Kidney tubule cell (primary cell): ENCODE data around the gene ZNF469.
A peak's percentile ranks its signal among the peaks of the same experiment; 100 is the strongest.

ENCODE experiments used
- DNase-seq: peaks from one replicate; pipeline ENCODE4 v3.0.0-alpha.2; 2018; ENCODE audit warnings: low spot score

ZNF469 gene, protein sequence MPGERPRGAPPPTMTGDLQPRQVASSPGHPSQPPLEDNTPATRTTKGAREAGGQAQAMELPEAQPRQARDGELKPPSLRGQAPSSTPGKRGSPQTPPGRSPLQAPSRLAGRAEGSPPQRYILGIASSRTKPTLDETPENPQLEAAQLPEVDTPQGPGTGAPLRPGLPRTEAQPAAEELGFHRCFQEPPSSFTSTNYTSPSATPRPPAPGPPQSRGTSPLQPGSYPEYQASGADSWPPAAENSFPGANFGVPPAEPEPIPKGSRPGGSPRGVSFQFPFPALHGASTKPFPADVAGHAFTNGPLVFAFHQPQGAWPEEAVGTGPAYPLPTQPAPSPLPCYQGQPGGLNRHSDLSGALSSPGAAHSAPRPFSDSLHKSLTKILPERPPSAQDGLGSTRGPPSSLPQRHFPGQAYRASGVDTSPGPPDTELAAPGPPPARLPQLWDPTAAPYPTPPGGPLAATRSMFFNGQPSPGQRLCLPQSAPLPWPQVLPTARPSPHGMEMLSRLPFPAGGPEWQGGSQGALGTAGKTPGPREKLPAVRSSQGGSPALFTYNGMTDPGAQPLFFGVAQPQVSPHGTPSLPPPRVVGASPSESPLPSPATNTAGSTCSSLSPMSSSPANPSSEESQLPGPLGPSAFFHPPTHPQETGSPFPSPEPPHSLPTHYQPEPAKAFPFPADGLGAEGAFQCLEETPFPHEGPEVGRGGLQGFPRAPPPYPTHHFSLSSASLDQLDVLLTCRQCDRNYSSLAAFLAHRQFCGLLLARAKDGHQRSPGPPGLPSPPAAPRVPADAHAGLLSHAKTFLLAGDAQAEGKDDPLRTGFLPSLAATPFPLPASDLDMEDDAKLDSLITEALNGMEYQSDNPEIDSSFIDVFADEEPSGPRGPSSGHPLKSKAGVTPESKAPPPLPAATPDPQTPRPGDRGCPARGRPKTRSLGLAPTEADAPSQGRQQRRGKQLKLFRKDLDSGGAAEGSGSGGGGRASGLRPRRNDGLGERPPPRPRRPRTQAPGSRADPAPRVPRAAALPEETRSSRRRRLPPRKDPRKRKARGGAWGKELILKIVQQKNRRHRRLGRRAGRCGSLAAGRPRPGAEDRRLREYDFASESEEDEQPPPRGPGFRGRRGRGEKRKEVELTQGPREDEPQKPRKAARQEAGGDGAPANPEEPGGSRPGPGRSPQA (N-terminal part only)

DNA sequence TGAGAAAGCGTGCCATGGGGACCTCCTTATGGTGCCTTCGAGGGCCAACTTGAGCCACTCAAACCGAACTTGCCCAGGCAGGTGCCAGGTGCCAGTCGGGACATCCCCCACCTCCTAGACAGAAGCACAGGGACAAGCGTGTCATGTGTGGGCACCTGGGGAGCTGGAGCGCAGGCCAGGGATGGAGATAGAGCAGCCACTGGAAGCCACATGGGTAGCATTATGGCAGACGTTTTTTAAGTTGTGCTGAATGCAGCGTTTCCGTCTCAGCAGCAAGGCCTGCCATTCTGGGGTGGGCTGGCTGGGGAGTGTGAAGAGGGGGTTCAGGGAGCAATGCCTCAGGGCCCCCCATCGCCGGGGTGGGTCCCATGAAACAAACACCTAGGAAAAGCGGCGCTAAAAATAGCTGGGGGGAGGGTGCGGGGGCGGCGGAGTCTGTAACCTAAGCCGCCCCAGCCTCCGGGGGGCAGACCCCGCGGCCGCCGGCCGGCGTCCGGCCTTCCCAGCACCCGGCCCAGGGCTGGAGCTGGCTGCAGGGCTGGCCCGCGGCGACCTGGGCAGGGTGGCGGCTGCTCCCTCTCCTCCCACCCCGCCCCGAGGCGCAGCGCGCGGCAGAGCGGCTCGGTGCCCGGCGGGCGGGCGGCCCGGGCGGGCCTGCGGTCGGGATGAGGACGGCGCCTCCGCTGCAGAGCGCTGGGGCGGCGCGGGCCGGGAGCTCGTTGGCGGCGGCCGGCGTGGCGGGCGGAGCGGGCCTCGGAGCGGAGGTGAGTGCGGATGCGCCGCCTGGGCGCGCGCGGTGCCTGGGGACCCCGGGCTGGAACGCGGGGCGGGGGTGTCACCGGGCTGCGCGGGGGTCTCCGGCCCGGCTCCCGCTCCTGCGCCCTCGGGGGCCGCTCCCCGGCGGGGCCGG is at the start of gene ZNF469:
ZNF469 (plus strand) TSS at position 469 of the 910 bp plus-strand sequence. CDS start 44,512 bp downstream, outside the sequence.
- DNase-seq = peak; percentile 12

DNA sequence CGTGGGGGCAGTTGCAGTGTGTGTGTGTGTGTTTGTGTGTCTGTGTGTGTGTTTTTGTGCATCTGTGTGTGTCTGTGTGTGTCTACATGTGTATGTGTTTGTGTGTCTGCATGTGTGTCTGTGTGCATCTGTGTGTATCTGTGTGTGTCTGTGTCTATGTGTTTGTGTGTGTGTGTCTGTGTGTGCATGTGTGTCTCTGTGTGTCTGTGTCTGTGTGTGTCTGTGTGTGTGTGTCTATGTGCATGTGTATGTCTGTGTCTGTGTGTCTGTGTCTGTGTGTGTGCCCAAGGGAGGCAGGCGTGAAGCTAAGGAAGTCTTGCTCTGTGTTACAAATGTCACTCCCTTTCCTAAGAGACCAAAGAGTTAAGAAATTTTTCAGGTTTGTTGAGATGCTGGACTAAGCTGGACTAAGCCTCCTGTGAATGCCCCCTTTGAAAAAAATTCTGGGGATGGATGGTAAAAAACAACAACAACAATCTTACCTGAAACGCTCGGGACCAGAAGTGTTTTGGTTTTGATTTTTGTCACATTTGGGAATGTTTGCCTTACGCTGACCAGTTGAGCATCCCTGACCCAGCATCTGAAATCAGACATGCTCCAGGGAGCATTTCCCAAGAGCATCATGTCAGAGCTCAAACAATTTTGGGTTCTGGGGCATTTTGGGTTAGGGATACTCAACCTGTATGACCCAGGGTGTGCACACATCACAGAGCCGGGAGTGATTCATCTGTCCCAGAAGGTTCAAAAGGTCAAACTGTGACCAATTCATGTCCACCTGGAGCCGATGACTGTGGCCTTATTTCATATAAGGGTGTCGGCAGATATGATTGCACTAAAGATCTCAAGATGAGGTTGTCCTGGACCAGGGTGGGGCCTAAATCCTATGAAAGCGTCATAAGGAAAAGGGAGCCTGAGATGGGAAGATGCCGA is 48.6 kb upstream of the ZNF469 start:
- peak; percentile 40 for DNase-seq

DNA sequence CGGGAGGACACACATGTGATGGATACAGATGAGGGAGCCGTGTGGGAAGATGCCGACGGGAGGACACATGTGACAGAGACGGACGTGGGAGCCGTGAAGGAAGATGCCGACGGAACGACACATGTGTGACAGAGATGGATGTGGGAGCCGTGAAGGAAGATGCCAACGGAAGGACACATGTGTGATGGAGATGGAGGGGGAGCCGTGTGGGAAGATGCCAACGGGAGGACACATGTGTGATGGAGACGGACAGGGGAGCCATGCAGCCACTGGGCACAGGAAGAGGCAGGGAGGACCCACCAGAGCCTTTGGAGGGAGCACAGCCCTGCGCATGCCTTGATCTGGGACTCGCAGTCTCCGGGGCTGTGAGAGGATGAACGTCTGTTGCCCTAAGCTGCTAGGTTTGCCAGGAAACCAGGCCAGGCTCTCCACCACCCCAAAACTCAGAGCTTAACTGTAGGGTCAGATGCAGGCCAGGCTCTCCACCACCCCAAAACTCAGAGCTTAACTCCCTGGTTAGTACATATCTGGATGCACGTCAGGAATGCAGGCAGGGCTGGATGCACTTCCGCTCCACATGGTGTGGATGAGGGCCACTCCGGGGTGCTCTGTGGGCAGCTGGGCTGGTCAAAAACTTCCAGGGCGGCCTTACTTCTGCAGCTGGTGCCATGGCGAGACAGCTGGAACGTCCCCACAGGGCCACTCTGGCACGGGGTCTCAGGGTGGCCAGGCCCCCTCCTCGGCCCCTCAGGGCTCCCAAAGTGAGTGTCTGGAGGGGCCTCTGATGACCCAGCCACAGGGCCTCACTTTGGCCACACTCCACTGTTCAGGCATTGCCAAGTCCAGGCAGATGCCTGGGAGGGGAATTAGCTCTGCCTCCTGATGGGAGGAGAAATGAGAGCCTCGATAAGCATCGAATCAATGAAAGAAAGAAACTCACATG is 47.7 kb upstream of the ZNF469 start:
- DNase-seq = peak; percentile 16

DNA sequence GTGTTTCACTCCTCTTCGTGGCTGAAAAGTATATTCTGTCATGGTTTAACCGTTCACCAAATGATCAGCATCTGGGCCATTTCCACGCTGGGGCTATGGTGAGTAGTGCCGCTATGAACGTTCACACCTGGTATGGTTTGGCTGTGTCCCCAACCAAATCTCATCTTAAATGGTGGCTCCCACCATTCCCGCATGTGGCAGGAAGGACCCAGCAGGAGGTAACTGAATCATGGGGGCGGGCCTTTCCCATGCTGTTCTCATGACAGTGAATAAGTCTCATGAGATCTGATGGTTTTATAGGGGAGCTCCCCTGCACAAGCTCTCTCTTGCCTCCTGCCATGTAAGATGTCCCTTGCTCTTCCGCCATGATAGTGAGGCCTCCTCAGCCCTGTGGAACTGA is 45.7 kb upstream of the ZNF469 start:
- no peak for DNase-seq

DNA sequence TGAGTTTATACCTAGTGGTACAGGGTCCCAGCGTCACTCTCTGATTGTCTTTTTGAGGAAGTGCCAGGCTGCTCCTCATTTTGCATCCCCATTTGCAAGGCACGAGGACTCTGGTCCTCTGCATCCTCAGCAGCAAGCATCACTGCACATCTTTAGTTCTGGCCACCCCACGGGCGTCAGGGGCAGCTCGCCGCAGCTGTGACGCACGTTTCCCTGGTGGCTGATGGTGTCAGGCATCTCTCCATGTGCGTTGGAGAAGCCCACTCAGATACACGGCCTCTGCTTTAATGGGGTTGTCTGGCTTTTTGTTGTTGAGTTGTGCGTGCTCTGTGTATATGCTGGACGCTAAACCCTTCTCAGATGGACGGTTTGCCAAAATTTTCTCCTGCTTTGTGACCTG is 45.2 kb upstream of the ZNF469 start:
- no peak for DNase-seq

DNA sequence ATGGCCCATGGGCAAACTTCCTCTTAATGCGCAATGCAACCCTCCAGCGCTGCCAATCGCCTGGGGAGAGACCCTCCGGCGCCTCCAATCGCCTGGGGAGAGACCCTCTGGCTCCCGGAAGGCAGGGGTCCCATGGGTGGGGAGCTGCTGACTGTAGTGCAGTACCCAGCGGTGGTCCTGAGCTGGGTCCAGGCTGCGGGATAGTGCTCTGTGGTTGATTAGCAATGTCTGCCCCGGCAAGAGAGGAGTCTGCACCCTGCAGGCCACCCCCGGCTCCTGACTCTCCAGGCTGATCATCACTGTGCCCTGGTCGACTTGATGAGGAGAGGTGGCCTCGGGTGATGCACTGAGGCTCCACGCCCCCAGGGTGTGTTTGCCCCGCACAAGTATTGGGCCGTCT is 44.6 kb upstream of the ZNF469 start:
- no peak for DNase-seq

DNA sequence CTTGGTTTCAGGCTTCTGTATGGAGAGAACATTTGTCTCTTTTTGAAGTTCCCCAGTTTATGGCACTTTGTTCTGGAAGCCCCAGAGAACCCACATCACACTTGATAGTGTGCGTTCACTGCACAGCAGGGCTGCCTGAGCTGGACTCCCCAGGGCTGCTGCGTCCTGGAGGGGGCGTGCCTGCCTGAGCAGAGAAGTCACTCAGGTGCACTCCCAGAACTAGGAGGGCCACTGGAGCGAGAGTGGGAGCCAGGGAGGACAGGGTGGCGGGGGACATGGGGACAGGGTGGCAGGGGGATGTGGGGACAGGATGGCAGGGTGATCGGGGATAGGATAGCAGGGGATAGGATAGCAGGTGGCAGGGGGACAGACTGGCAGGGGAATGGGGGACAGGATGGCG is 43.9 kb upstream of the ZNF469 start:
- no peak for DNase-seq

DNA sequence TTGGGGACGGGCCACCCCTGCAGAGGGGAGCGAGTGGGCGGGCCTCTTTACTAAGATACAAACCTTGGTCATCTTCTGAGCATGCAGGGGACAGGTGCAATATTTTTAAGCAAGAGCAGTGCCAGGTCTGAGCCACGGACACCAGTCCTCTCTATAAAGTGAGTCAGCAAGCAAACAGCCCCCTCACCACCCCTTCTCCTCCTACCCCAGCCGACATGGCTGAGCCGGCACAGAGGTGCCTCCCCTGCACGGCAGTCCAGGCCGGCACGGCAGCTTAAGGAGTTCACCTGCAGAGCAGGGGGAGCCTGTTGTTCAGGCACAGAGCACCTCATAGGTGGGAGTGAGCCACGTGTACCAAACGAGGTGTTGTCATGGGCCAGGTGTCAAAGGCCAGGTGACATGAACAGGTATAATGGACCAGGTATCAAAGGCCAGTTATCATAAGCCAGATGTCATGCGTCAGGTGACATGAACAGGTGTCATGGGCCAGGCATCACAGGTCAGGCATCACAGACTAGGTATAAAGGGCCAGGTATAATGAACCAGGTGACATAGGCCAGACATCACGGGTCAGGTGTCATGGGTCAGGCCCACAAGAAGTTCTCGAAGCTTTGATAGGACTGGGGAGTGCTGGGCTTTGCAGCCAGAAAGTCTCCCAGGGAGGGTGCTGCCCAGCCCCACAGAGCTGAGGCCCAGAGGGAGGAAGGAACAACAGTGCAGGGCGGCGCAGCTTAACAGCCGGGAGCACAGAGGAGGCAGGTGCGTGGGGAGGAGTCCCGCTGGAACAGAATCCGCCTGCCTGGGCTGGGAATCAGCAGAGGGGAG is 42.6 kb upstream of the ZNF469 start:
- DNase-seq = peak; percentile 41

DNA sequence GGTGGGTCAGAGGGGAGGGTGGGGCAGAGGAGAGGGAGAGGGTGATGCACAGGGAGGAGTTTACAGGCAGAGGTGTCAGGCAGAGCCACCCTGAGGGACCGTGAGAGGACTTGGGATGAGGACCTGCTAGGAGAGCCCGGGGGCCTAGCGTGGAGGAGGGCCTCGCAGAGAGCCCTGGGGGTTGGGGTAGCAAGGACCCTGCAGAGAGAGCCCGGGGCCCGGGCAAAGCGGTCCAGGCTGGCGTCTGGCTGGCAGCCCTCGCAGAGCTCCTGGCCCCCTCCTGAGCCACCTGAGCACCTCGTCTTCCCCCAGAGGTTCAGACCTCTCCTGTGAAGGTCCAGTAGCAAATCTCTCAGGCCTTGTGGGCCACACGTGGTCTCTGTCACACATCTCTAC is 42.0 kb upstream of the ZNF469 start:
- DNase-seq = no peak

DNA sequence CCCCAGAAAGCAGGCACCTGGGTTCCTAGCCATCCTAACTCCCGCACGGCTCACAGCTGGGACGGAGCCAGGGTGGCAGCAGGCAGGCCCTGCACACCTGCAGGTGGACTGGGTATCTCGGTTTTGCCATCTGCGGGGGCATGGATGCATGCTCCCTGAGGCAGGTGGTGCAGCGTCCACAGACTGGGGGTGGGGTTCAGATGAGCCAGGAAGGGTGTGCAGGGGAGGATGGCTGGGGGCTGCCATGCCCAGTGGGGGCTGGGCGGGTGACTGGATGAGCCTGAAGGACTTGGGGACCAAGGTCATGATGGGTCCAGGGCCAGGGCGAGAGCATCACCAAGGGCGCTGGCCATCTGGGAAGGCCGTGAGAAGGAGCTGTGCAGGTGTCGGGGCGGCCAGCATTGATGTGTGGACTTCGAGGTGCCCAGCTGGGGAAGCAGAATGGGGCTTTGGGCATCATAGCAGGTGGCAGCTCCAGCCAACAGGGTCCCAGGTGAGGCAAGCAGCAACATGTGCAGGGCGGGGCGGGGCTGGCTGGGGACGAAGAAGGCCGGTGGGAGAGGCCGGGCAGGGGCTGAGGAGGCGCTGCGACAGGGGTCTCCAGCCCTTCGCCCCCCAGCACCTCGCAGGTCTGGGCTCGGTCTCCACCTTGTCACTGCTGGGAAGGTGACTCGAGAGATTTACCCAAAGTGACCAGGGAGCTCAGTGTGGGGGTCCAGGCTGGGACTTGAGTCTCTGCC is 41.0 kb upstream of the ZNF469 start:
- no peak for DNase-seq

DNA sequence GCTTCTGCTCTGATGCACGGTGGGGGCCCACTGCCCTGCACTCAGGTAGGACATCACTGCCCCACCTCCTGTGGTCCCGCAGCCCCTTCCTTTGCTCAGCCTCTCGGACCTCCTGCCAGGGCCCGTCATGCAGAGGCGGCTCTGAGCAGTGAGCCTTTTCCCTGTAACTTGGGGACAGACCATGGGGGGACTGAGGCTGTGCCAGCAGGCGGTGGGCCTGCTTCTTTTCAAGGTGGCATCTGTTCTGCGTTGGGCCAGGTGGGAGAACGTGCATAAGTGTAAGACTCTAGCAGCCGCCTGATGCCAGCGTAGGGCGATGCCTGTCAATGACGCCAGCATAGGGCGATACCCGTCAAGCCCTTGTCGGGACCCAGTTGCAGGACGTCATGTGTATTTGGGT is 40.3 kb upstream of the ZNF469 start:
- no peak for DNase-seq

DNA sequence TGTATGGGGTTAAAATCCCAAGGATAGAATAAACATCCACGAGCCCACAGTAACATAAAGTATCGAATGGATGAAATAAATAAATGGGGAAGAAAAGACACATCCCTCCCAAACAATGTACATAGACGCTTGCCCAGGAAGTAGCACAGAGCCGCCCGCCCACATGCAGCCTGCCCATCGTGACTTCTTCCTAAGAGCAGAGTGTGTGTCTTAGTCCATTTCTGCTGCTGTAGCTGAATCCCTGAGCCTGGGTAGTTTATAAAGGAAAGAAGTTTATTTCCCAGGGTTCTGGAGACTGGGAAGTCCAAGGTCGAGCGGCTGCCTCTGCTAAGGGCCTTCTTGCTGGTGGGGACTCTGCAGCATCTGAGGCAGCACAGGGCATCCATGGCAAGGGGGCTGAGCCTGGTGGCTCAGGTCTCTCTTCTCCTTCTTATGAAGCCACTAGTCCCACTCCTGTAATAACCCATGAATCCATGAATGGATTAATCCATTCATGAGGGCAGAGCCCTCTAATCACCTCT is 39.4 kb upstream of the ZNF469 start:
- DNase-seq = no peak

DNA sequence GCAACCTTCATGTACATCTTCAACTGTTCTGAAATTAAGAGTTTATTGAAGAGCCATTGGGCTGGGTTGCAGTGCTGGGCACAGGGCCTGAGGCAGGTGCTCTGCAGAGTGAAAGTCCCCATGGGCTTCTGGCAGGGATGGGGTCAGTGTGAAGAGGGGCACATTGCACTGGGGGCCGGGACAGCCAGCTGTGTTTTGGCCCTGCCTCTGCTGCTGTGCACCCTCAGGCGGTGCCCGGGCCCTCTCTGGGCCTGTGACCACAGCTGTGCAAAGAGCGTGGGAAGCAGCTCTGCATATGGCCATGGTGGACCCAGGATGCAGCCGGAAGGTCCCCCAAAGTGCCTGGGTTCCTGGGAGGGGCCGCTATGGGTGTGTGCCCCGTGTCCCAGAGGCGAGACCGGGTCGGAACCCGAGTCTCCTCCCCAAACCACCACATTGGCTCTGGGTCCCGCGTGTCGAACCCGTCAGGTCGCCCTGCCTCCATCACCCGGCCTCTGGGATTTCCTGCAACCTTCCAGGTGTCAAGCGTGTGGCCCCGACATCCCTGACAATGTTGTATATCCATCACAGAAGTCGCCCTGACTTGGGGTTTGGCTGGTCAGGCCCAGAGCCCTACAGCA is 38.2 kb upstream of the ZNF469 start:
- no peak for DNase-seq

DNA sequence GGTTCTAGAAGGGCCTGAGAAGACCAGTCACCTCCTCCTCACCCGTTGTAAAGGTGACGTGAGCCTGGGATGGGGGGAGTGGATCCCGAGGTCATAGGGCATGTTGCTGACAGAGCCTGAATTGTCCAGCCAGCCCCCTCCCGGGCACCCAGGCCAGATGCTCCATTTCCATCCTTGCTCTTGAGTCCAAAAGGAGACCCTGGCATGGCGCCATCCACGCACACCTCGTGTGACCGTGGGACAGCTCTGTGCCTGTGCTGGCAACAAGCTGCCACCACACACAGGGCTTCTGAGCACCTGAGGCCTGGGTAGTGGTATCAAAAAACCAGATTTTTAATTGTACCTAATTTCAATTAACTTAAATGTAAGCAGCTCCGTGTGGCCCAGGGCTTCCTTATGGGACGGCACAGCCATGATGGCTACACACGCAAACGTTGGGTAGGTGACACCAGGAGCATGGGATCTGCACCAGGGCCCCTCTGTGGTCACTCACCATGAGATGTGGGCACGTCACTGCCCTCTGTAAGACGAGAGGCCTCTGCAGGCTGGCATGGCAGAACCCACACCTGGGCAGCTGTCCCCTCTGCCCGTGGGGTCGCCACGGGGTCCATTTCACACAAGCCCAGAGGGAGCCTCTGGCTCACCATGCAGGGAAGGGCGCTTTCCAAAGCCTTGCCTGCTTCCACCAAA is 37.6 kb upstream of the ZNF469 start:
- DNase-seq = no peak

DNA sequence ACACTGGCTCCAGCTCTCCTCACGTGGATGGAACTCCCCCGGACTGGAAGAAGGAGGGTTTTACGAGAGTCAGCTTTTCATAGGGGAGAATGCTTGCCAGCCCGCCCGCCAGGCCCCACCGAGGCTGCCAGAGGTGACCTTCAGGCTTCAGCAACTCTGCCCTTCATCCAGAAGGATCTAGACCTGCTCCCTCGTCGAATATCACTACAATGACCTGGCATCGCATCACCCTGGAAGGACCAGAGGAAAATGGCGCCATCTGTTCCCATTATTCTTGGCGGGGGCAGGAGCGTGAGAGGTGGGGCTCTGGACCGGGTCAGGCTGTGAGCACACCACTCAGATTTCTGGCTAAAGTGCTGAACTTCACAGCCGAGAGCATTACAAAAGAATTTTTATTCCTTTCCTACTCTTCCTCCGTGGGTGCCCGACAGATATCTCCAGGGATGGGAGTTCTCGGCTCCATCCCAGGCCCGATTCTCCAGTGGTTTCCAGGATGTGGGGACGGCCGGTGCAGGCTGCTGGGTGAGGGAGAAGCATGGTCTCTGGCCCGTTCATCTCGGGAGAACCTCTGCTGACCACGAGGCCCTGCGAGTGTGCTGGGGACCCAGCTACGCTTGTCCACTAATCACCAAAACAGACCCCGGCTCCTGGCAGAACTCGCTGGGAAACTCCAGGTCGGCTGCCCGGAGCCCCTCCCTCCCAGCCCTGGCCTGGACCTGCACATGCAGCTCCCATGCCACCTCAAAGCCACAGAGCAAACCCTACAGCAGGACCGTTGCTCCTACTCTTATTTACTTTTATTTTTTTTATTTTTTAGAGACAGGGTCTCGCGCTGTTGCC is 36.8 kb upstream of the ZNF469 start:
- DNase-seq = no peak
